GM21737 (cell line): ENCODE data around the gene MZB1.

Experiments
- ATAC-seq: cut with Tn5 transposase; IDR thresholded peaks from one replicate; pipeline ENCODE4 v1.9.1; 2021; ENCODE audit warnings: mild to moderate bottlenecking, moderate library complexity; ENCODE audit not compliant: unreplicated experiment

MZB1 gene

GRCh38 chr5:139340051-139340450 lies 49.7 kb downstream of the MZB1 start:
- no peak for ATAC-seq
